Esophagus muscularis mucosa (tissue), 3 donors: ENCODE data around the gene SNRNP27.

Experiments
- CTCF ChIP-seq, 3 experiments: fragments of 200-600 bp in 2 of 3; fragments of 450-650 bp in 1 of 3; sonication (generic) in 2 of 3; IDR thresholded peaks; one replicate each; pipeline ENCODE4 v1.5.1; 2017 to 2019; ENCODE audit warnings: antibody characterized with exemption in 3 of 3, mild to moderate bottlenecking in 2 of 3, moderate library complexity in 1 of 3
- POLR2A ChIP-seq: fragments of 450-650 bp; IDR thresholded peaks from one replicate; pipeline ENCODE4 v1.6.1; 2017; ENCODE audit warnings: antibody characterized with exemption, moderate library complexity, mild to moderate bottlenecking, low read depth
- POLR2AphosphoS5 ChIP-seq, 2 donors: sonication (generic); formaldehyde crosslinking; IDR thresholded peaks; one replicate each; pipeline ENCODE4 v1.6.1; 2017; ENCODE audit warnings: antibody characterized with exemption in 2 of 2

- TF ChIP-seq POLR2A (no peak), CTCF (IDR thresholded peaks at IDR 0.05) (no peak), POLR2AphosphoS5 (IDR thresholded peaks at IDR 0.05) (no peak)
Measured at GRCh38 chr2:69947325-69947931, 53.7 kb downstream of the SNRNP27 start.
